K562 (cell line): ENCODE results near the gene CHRNE. TPM values are rescaled to one million over a fixed set of nuclear protein-coding genes. Genes with fewer than 3 reads are reported as not detected.
A peak's percentile ranks its signal among the peaks of the same experiment; 100 is the strongest.

Experiments used
- ATAC-seq: fragments of 200-7000 bp; cut with Tn5 transposase; 3 replicates; pipeline ENCODE4 v1.9.1; 2020; ENCODE audit warnings: moderate library complexity
- BruUV-seq: library from RNA; stranded (reverse); fragments of 400-500 nt; replicated peaks from 2 replicates; lab custom pipeline; 2021; lab: Mats Ljungman, UMichigan
- CTCF ChIA-PET: fragments of 300-600 bp; formaldehyde crosslinking; extraction: SDS; loops from one replicate; lab custom pipeline; 2021; ENCODE audit warnings: low intra/inter-chr PET ratio; lab: Yijun Ruan, JAX
- POLR2A ChIA-PET: fragments of 300-600, 350-650 bp; sonication (Branson Sonifier 250); formaldehyde crosslinking; extraction: SDS; loops from one replicate; lab custom pipeline; 2021; ENCODE audit warnings: antibody characterized with exemption, inconsistent platforms; lab: Yijun Ruan, JAX
- DNase-seq, 4 experiments: peaks; one replicate each; pipeline versions ENCODE4 v3.0.0 to v3.0.0-alpha.2; 2011 to 2018; ENCODE audit warnings: low spot score in 3 of 4, mixed read lengths in 3 of 4; ENCODE audit errors: extremely low read depth in 1 of 4
- FAIRE-seq: peaks from 2 replicates; lab custom pipeline; 2011; peaks lifted over from hg19 to GRCh38; lab: Jason Lieb, UNC
- H2AFZ ChIP-seq: 2 replicates; pipeline ENCODE4 v1.6.0; 2011; ENCODE audit warnings: low read depth, low read length, control low read depth, inconsistent platforms
- H3K27ac ChIP-seq: fragments of 200-600 bp; 3 replicates; pipeline ENCODE4 v1.8.0; 2011; ENCODE audit warnings: low read depth, mild to moderate bottlenecking, control low read depth, inconsistent platforms, low read length, moderate library complexity, mixed read lengths; ENCODE audit errors: extremely low read depth
- H3K27me3 ChIP-seq, 2 experiments: fragments of 300-600 bp in 1 of 2; 2 replicates in 1 of 2; 3 replicates in 1 of 2; pipeline versions ENCODE4 v1.6.0 to v1.8.0; 2011; ENCODE audit warnings: inconsistent platforms in 2 of 2, low read length in 2 of 2, mild to moderate bottlenecking in 1 of 2, mixed read lengths in 1 of 2, moderate library complexity in 1 of 2; ENCODE audit not compliant: control insufficient read depth in 2 of 2, insufficient read depth in 2 of 2
- H3K36me3 ChIP-seq: fragments of 300-600 bp; 3 replicates; pipeline ENCODE4 v1.8.0; 2011; ENCODE audit warnings: mild to moderate bottlenecking, low read length, inconsistent platforms; ENCODE audit not compliant: control insufficient read depth, insufficient read depth
- H3K4me1 ChIP-seq, 2 experiments: fragments of 200-600 bp in 1 of 2; replicated peaks in 1 of 2; 2 replicates in 1 of 2; 3 replicates in 1 of 2; pipeline versions ENCODE4 v1.5.1 to v1.8.0; 2011; ENCODE audit warnings: inconsistent platforms in 2 of 2, low read length in 2 of 2, mild to moderate bottlenecking in 1 of 2, mixed read lengths in 1 of 2, moderate library complexity in 1 of 2; ENCODE audit not compliant: control insufficient read depth in 2 of 2, insufficient read depth in 2 of 2
- H3K4me2 ChIP-seq: 2 replicates; pipeline ENCODE4 v1.6.1; 2011; ENCODE audit warnings: low read length, control low read depth, inconsistent platforms, mixed read lengths; ENCODE audit not compliant: insufficient read depth
- H3K4me3 ChIP-seq: fragments of 200-600 bp; sonication (generic), shearing (Covaris generic); 2 replicates; pipeline ENCODE4 v1.5.1; 2016; ENCODE audit warnings: control low read depth, inconsistent platforms
- H3K79me2 ChIP-seq: fragments of 200-600 bp; 3 replicates; pipeline ENCODE4 v1.8.0; 2011; ENCODE audit warnings: low read length, inconsistent platforms; ENCODE audit not compliant: control insufficient read depth, insufficient read depth
- H3K9ac ChIP-seq, 2 experiments: 2 replicates each; pipeline versions ENCODE4 v1.6.0 to v1.6.1; 2011; ENCODE audit warnings: low read depth in 2 of 2, low read length in 2 of 2, control low read depth in 1 of 2, inconsistent platforms in 1 of 2, mild to moderate bottlenecking in 1 of 2, mixed read lengths in 1 of 2; ENCODE audit not compliant: insufficient read depth in 1 of 2
- H3K9me1 ChIP-seq: one replicate; pipeline ENCODE4 v1.6.0; 2011; ENCODE audit warnings: inconsistent platforms, mild to moderate bottlenecking, low read length, moderate library complexity; ENCODE audit not compliant: control insufficient read depth, insufficient read depth
- H3K9me3 ChIP-seq: replicated peaks from 2 replicates; pipeline ENCODE4 v1.5.1; 2011; ENCODE audit warnings: low read depth, low read length, inconsistent platforms; ENCODE audit not compliant: control insufficient read depth, insufficient read depth
- H4K20me1 ChIP-seq: replicated peaks from 2 replicates; pipeline ENCODE4 v1.6.1; 2011; ENCODE audit warnings: low read length, inconsistent platforms, mixed read lengths; ENCODE audit not compliant: control insufficient read depth, insufficient read depth
- ARNT ChIP-seq, 2 experiments: fragments of 450-650 bp; IDR thresholded peaks; 2 replicates each; pipeline ENCODE4 v1.6.1; 2016; ENCODE audit warnings: mild to moderate bottlenecking in 1 of 2
- E2F3 ChIP-seq: fragments of 250-450 bp; sonication (Bioruptor Pico); IDR thresholded peaks from 2 replicates; pipeline ENCODE4 v1.4.0; 2020; ENCODE audit warnings: mild to moderate bottlenecking
- ESRRA ChIP-seq: fragments of 450-650 bp; IDR thresholded peaks from 2 replicates; pipeline ENCODE4 v1.6.1; 2014; ENCODE audit warnings: low read depth, mild to moderate bottlenecking, moderate library complexity, borderline replicate concordance
- GATAD2B ChIP-seq: fragments of 450-650 bp; IDR thresholded peaks from 2 replicates; pipeline ENCODE4 v1.6.1; 2017; ENCODE audit warnings: mild to moderate bottlenecking, borderline replicate concordance
- KLF13 ChIP-seq: fragments of 450-650 bp; IDR thresholded peaks from 2 replicates; pipeline ENCODE4 v1.6.1; 2016; ENCODE audit warnings: missing genetic modification characterization, low read depth, mild to moderate bottlenecking, missing compliant biosample characterization, moderate library complexity, borderline replicate concordance
- MITF ChIP-seq: IDR thresholded peaks from 2 replicates; pipeline ENCODE4 v1.6.1; 2014; ENCODE audit warnings: antibody characterized with exemption
- POLR2G ChIP-seq: fragments of 200-400 bp; formaldehyde crosslinking; IDR thresholded peaks from 2 replicates; pipeline ENCODE4 v1.6.1; 2017; ENCODE audit warnings: low read depth, mild to moderate bottlenecking, antibody characterized with exemption, low read length, moderate library complexity
- SETDB1 ChIP-seq: IDR thresholded peaks from one replicate; pipeline ENCODE4 v1.6.1; 2012; ENCODE audit warnings: low read length, control low read depth, inconsistent platforms
- TFAP4 ChIP-seq: sonication (generic); formaldehyde crosslinking; IDR thresholded peaks from 2 replicates; pipeline ENCODE4 v1.8.0; 2022; ENCODE audit warnings: missing genetic modification reagents, mild to moderate bottlenecking, moderate library complexity, borderline replicate concordance
- ZNF699 ChIP-seq: fragments of 250-450 bp; sonication (Bioruptor Pico); IDR thresholded peaks from 2 replicates; pipeline ENCODE4 v1.8.0; 2021; ENCODE audit warnings: mild to moderate bottlenecking, moderate library complexity; ENCODE audit not compliant: insufficient replicate concordance
- WGBS: fragments of 100-300 bp; shearing (Covaris generic); methylation state at CpG from one replicate; pipeline ENCODE4 v1.1.6; 2016; ENCODE audit warnings: low coverage, mixed read lengths; ENCODE audit not compliant: insufficient coverage; ENCODE audit errors: missing lambda C conversion rate; 5-methylcytosine and 5-hydroxymethylcytosine counted together
- in situ Hi-C: fragments of 300-500 bp; cut with MboI; formaldehyde crosslinking; loops from 4 replicates; pipeline ENCODE4 v1.15.0; 2018; ENCODE audit warnings: inconsistent platforms, mixed read lengths
- intact Hi-C: fragments of 100-400 bp; cut with micrococcal nuclease; formaldehyde crosslinking; loops from 2 replicates; pipeline ENCODE4 v1.14.2; 2022
- polyA plus RNA-seq, 8 experiments: library from polyadenylated mRNA; depleted of rRNA in 4 of 8; stranded (reverse) in 5 of 8; unstranded in 3 of 8; fragments of >200 nt; fragmentation: Nextera tagmentation in 2 of 8; fragmentation: Illumina TruSeq in 1 of 8; extraction: Ambion mirVana in 2 of 8; extraction: Trizol in 1 of 8; gene quantifications; 2 replicates each; pipeline versions ENCODE4 v1.2.1 to v1.2.3, GENCODE V29; 2011 to 2014; ENCODE audit warnings: inconsistent platforms in 1 of 8, missing spikeins in 1 of 8
- total RNA-seq, 7 experiments: library from RNA; depleted of rRNA in 6 of 7; stranded (reverse); fragments of >200 nt in 6 of 7; fragmentation: Illumina TruSeq in 2 of 7; extraction: Trizol in 2 of 7; gene quantifications; 2 replicates each; pipeline versions ENCODE4 v1.2.1 to v1.2.3, GENCODE V29; 2011 to 2021; ENCODE audit warnings: low replicate concordance in 1 of 7

The CHRNE gene
- total and polyA plus RNA-seq, 9 of the 15 experiments (the other 6 are each of a cell fraction or from before 2014, with no cell fraction given): not detected

- BruUV-seq: no TSS peak
- H3K9me3 ChIP-seq: no peaks in the 10 kb centered on the region
- CTCF ChIA-PET: no interaction called here
- intact Hi-C loops (no loop called here), in situ Hi-C loops (no loop called here)
- peaks cover 13% of the 10 kb centered on the region; the same call in 2 of the 3 replicates for H3K36me3 ChIP-seq
- no peak for FAIRE-seq
- ATAC-seq: no peak
- no peaks in the 10 kb centered on the region for H3K27me3 ChIP-seq
- H4K20me1 ChIP-seq: no peaks in the 10 kb centered on the region
- H3K4me3 ChIP-seq: no peak overlapping the region
- no peaks in the 10 kb centered on the region for H3K79me2 ChIP-seq
- H3K9ac ChIP-seq: no peak overlapping the region
- no peak for DNase-seq
- H2AFZ ChIP-seq: no peak overlapping the region
- POLR2A ChIA-PET: interaction anchor here (0.6 to 0.7 kb wide), 3 partner anchors 14 to 307 kb away, joined by 3 to 4 read pairs (median 3); partner anchors contain the start of gene CAMTA2
- H3K27ac ChIP-seq: no peak overlapping the region
- peak; percentile 40; the same call in 1 of the 2 replicates for TF ChIP-seq POLR2G
- TF ChIP-seq E2F3 (CRISPR knock-in tag): no peak
- TF ChIP-seq ARNT (IDR thresholded peaks at IDR 0.05): no peak
- TF ChIP-seq TFAP4 (CRISPR knock-in tag): no peak
- H3K4me2 ChIP-seq: no peak overlapping the region
- no peaks in the 10 kb centered on the region for H3K9me1 ChIP-seq
- WGBS: 71% methylated on average over 10 of the region's 12 CpGs
- peaks cover 0 to 14% of the 10 kb centered on the region in 2 experiments; a peak in 4 of 5 replicates for H3K4me1 ChIP-seq
These were observed 29.9 kb upstream of the CHRNE start for GRCh38 chr17:4932756-4933155.

- Histone ChIP-seq H3K27ac (no peak within 1 kb of the TSS), H3K79me2 (no peaks in the 10 kb centered on the region), H3K4me1 (peaks cover 0 to 13% of the 10 kb centered on the region in 2 experiments; a peak in 4 of 5 replicates), H4K20me1 (no peaks in the 10 kb centered on the region), H3K4me3 (no peak within 1 kb of the TSS), H3K9me1 (no peaks in the 10 kb centered on the region), H2AFZ (no peak within 1 kb of the TSS), H3K9ac (no peak within 1 kb of the TSS; a peak in 1 of 4 replicates), H3K27me3 (no peaks in the 10 kb centered on the region), H3K9me3 (no peaks in the 10 kb centered on the region), H3K36me3 (peaks cover 5% of the 10 kb centered on the region; the same call in 2 of the 3 replicates), H3K4me2 (no peak within 1 kb of the TSS)
- POLR2A ChIA-PET: interaction anchor here (1.6 kb wide), 1 partner anchor 12 kb away, joined by 4 read pairs; no protein-coding TSS in a partner anchor
- DNase-seq (no peak), FAIRE-seq (no peak), ATAC-seq (no peak)
- WGBS: 88% methylated on average over 5 of the region's 14 CpGs
- no TSS peak for BruUV-seq
- CTCF ChIA-PET: no interaction called here
- in situ Hi-C loops (no loop called here), intact Hi-C loops (no loop called here)
- TF ChIP-seq MITF: no peak
- TF ChIP-seq KLF13 (tag): no peak
- TF ChIP-seq SETDB1: no peak
- no peak for TF ChIP-seq GATAD2B
- no peak for TF ChIP-seq ZNF699 (CRISPR knock-in tag)
- TF ChIP-seq ESRRA: no peak
These were observed 29.1 kb upstream of the CHRNE start, which contains the start of gene GP1BA for GRCh38 chr17:4931963-4932362. GP1BA (plus strand) TSS chr17:4932277; CDS start chr17:4932605, 328 bp downstream.
